DMS79 (cell line): ENCODE data around the gene TGM1.

Experiments used
- DNase-seq: peaks from one replicate; lab custom pipeline; 2025; lab: John Stamatoyannopoulos, UW

TGM1 gene

GRCh38 chr14:24262821-24263733 is at the start of gene TGM1:
Gene TGM1, minus strand, starts transcription at chr14:24263177. Its CDS starts 825 bp downstream, at chr14:24262352.
- DNase-seq = no peak

GRCh38 chr14:24311837-24312615 is 49.0 kb upstream of the TGM1 start:
- peak; percentile 42 for DNase-seq

- DNase-seq = peak; percentile 72
Observed at GRCh38 chr14:24310646-24311604, 47.9 kb upstream of the TGM1 start, which contains the start of gene LTB4R. Gene LTB4R, plus strand, starts transcription at chr14:24311502. Its CDS starts 4,150 bp downstream, at chr14:24315652.

GRCh38 chr14:24310265-24310645 is 47.3 kb upstream of the TGM1 start:
- DNase-seq = no peak

DNA sequence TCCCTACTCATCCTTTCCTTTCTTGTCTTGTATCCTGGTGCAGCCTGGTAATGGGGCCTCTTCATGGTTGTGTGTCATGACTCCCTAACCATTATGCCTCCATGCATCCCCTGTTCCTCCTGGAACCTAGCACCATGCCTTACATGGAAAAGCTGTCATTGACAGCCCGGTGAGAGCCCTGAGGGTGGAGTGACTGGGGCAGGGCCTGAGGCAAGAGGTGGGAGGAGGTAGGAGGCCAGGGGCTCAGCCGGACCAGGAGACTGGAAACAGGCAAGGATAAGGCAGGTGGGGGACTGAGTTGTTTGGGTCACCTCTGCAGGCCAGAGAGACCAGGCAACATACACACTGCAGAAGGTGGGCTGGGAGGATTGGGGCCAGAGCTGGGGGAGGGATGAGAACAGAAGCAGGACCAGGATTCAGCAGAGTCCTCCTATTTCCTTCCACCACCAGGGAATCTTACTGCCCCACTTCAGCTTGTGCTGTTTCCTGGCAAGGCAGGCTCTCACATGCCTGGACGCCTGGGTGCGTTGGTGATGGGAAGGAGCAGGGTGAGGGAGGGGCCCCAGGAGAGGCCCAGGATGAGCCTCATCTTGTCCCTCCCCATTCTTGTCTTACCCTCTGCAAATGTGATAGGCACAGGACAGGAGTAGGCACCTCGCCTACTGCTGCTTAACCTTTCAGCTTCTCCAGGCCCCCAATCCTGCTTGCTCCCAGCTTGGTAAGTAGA is 46.7 kb upstream of the TGM1 start, which contains the start of gene LTB4R2:
LTB4R2 (plus strand) TSS at position 603 of the 727 bp plus-strand sequence. CDS start 525 bp downstream, outside the sequence.
- peak; percentile 30 for DNase-seq

DNA sequence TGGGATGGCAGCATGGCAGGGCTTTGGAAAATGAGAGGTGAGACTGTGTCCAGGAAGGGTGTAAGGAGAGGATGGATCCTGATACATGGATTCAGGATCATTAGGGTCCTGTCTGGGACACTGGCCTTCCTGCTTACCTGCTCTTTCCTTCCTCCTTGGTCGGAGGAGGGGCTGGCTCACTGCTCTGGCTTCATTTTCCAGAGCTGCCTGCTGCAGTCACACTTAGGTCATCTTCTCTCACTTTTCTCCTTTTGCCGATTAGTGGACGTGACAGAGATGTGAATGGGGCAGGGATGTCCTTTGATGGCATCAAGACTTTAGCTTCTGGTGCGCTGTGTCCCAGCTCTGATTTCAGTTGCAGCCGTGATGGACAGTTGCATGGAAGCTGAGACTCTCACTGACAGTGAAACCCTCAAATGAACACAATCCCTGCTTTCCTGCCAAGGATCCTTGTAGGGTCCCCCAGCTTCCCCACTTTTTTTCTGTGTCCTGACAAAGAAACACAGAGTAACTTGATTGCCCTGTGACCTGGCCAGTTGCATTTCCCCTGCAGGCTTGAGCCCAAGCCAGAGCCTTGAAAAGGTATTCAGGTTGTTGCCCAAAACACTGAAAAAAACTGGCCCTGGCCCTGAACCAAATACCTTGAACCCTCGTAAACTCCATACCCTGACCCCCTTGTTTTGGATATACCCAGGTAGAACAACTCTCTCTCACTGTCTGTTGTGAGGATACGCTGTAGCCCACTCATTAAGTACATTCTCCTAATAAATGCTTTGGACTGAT is 45.6 kb upstream of the TGM1 start:
- DNase-seq = no peak

- peak; percentile 11 for DNase-seq
Observed at GRCh38 chr14:24307575-24308341, 44.8 kb upstream of the TGM1 start, which contains the start of gene CIDEB. Gene CIDEB, minus strand, starts transcription at chr14:24307977. Its CDS starts 119 bp downstream, at chr14:24307858.

GRCh38 chr14:24307156-24307574 is 44.2 kb upstream of the TGM1 start:
- no peak for DNase-seq

DNA sequence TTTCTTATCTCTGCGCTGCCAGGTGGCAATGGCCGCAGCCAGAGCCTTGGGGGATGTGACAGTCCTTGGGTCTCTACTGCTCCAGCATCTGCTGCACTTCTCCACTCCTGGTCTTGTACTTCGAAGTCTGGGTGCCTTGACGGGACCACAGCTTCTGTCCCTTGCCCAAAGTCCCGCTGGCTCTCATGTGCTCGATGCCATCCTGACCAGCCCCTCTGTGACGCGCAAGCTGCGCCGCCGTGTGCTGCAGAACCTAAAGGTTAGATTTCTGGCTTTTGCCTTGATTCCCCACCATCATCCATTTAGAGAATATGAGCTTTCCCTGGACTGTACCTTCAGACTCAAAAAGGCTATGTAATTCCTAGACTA is 41.0 kb upstream of the TGM1 start:
- no peak for DNase-seq

DNA sequence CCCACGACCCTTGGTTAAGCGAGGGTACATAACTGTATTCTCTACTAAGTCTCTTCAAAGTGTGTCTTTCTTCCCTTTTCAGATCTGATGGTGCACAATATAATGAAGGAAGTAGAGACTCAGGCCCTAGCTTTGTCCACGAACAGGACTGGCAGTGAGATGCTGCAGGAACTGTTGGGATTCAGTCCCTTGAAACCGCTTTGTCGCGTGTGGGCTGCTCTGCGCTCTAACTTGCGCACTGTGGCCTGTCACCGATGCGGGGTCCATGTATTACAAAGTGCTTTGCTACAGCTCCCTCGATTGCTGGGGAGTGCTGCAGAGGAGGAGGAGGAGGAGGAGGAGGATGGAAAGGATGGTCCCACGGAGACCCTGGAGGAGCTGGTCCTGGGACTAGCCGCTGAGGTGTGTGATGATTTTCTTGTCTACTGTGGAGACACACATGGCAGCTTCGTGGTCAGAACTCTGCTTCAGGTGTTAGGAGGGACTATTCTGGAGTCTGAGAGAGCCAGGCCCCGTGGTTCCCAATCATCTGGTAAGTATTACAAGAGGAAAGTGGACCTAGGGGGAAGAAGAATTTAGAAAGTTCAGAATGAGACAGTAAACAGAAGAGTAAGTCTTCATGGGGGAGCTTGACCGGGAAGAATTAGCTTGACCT is 37.5 kb upstream of the TGM1 start:
- no peak for DNase-seq

DNA sequence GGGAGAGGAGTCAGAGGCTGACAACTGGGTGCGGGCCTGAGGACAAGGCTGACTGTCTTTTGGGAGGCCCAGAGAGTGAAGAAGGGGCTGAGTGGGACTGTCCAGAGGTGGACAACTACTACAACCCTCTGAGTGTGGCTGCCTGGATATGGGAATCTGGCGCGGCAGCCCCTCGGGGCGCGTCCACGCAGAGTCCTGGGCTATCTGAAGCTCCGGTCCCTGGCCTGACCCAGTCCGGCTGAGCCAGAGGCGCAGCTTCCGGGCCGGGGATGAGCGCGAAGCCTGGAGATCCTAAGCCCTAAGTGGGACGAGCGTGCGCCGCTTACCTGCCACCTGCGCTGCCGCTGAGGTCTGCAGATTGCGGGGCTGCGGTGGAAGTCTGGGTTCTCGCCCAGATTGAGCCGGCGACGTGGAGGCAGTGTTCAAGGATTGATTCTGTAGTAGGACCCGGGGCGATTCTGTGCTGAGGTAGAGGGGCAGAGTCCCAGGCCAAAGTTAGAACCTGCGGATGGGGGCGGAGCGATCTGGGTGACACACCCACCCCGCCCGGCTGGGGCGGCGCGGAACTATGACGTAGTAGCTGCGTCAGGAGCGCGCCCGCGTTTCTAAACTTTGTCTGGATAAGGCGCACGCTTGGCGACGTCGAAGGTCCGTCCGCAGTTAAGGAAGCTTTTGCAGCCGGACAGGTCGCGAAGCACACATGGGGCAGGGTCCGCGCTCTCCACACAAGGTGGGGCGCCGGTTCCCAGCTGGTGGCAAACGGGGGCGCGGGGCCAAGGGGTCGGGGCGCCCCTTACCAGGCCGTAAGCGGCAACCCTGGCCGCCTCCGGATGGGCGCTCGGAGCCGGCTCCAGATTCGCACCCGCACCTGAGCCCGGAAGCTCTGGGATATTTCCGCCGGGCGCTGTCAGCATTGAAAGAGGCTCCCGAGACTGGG is 36.5 kb upstream of the TGM1 start, which contains the start of the genes DHRS1 and NOP9:
DHRS1 (minus strand) TSS at position 526 of the 937 bp plus-strand sequence. CDS start 674 bp downstream, outside the sequence.
NOP9 (plus strand) TSS at position 596 of the 937 bp plus-strand sequence; CDS start at position 701, 105 bp downstream.
- DNase-seq = peak; percentile 44

DNA sequence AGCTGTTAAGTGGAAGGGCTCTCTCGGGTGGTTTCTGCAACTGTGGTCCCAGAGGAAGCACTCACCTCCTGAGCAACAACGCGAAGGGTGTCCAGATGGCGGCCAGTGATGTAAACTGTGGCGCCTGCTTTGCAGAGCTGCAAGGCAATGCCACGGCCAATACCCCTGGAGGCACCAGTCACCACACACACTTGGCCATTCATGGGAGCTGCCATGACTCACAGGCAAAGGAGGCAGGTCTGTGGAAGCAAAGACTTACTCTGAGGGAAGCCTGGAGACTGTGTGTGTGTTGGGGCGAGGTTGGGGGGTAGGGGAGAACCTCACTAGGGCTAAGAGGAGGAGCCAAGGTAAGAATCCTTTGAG is 35.9 kb upstream of the TGM1 start:
- no peak for DNase-seq

- no peak for DNase-seq
Observed at GRCh38 chr14:24297190-24297964, 34.4 kb upstream of the TGM1 start.

GRCh38 chr14:24296341-24297157 is 33.6 kb upstream of the TGM1 start:
- DNase-seq = peak; percentile 55

- DNase-seq = no peak
Observed at GRCh38 chr14:24293525-24293924, 30.5 kb upstream of the TGM1 start.
